Osteoblast (primary cell): ENCODE data around the gene SH2D7. TPM values are rescaled to one million over a fixed set of nuclear protein-coding genes. Genes with fewer than 3 reads are reported as not detected.

ENCODE experiments used
- DNase-seq: peaks from one replicate; pipeline ENCODE4 v3.0.0; 2011; ENCODE audit warnings: low spot score, mixed read lengths; ENCODE audit not compliant: insufficient read length; ENCODE audit errors: missing footprints
- H2AFZ ChIP-seq: 2 replicates; pipeline ENCODE4 v1.6.0; 2011; ENCODE audit warnings: mild to moderate bottlenecking, low read length
- H3K27ac ChIP-seq: 2 replicates; pipeline ENCODE4 v1.5.1; 2011; ENCODE audit warnings: mild to moderate bottlenecking, low read depth, low read length, moderate library complexity
- H3K27me3 ChIP-seq: 2 replicates; pipeline ENCODE4 v1.6.0; 2012; ENCODE audit warnings: mild to moderate bottlenecking, control low read depth, inconsistent platforms, low read length, moderate library complexity; ENCODE audit not compliant: insufficient read depth
- H3K36me3 ChIP-seq: 2 replicates; pipeline ENCODE4 v1.5.1; 2011; ENCODE audit warnings: mild to moderate bottlenecking, low read length, control low read depth, moderate library complexity; ENCODE audit not compliant: insufficient read depth
- H3K4me1 ChIP-seq: 2 replicates; pipeline ENCODE4 v1.5.1; 2011; ENCODE audit warnings: mild to moderate bottlenecking, low read length, control low read depth, moderate library complexity; ENCODE audit not compliant: insufficient read depth
- H3K4me2 ChIP-seq: 2 replicates; pipeline ENCODE4 v1.6.0; 2011; ENCODE audit warnings: mild to moderate bottlenecking, low read length; ENCODE audit not compliant: insufficient read depth
- H3K4me3 ChIP-seq: fragments of 200-600 bp; sonication (generic); 3 replicates; pipeline ENCODE4 v1.5.1; 2012; ENCODE audit warnings: mild to moderate bottlenecking, low read length, inconsistent platforms; ENCODE audit not compliant: insufficient read depth
- H3K79me2 ChIP-seq: 2 replicates; pipeline ENCODE4 v1.6.0; 2012; ENCODE audit warnings: mild to moderate bottlenecking, low read length, control low read depth, inconsistent platforms; ENCODE audit not compliant: insufficient read depth
- H3K9me3 ChIP-seq: 2 replicates; pipeline ENCODE4 v1.5.1; 2011; ENCODE audit warnings: low read depth, low read length, control low read depth
- H4K20me1 ChIP-seq: 2 replicates; pipeline ENCODE4 v1.6.0; 2012; ENCODE audit warnings: mild to moderate bottlenecking, low read length, control low read depth; ENCODE audit not compliant: insufficient read depth
- CTCF ChIP-seq: IDR thresholded peaks from 2 replicates; pipeline ENCODE4 v1.5.1; 2011; ENCODE audit warnings: mild to moderate bottlenecking, low read depth, low read length, moderate library complexity; ENCODE audit errors: extremely low read depth
- total RNA-seq: library from RNA; depleted of rRNA; stranded (reverse); fragments of >200 nt; gene quantifications from 2 replicates; pipeline ENCODE4 v1.2.3, GENCODE V29; 2012

Gene SH2D7
- total RNA-seq, 1 donor = not detected

- Histone ChIP-seq H3K27me3 (peaks cover 12% of the 10 kb centered on the region), H3K27ac (no peak overlapping the region), H3K4me2 (peak overlapping the region; percentile 14), H3K4me3 (no peak overlapping the region), H3K4me1 (peaks cover 11% of the 10 kb centered on the region), H2AFZ (no peak overlapping the region), H3K36me3 (no peaks in the 10 kb centered on the region), H3K9me3 (no peaks in the 10 kb centered on the region), H4K20me1 (no peaks in the 10 kb centered on the region), H3K79me2 (no peaks in the 10 kb centered on the region)
- TF ChIP-seq CTCF = no peak
- peak; percentile 91 for DNase-seq
These were observed 1.1 kb downstream of the SH2D7 start for GRCh38 chr15:78093242-78094020.

GRCh38 chr15:78097667-78098066, 5.3 kb downstream of the SH2D7 start:
- peaks cover 11% of the 10 kb centered on the region for H3K4me1 ChIP-seq
- no peaks in the 10 kb centered on the region for H3K9me3 ChIP-seq
- H3K27me3 ChIP-seq = peaks cover 6% of the 10 kb centered on the region
- no peak overlapping the region for H3K27ac ChIP-seq
- no peaks in the 10 kb centered on the region for H4K20me1 ChIP-seq
- no peak for TF ChIP-seq CTCF
- no peak overlapping the region for H2AFZ ChIP-seq
- no peak for DNase-seq
- no peaks in the 10 kb centered on the region for H3K79me2 ChIP-seq
- no peaks in the 10 kb centered on the region for H3K36me3 ChIP-seq
- no peak overlapping the region for H3K4me2 ChIP-seq
- no peak overlapping the region for H3K4me3 ChIP-seq

GRCh38 chr15:78098131-78098755, 5.9 kb downstream of the SH2D7 start:
- no peak for DNase-seq
- Histone ChIP-seq H3K4me2 (no peak overlapping the region), H3K36me3 (no peaks in the 10 kb centered on the region), H3K4me3 (no peak overlapping the region), H3K27ac (no peak overlapping the region), H2AFZ (no peak overlapping the region), H3K9me3 (no peaks in the 10 kb centered on the region), H3K27me3 (peaks cover 5% of the 10 kb centered on the region), H3K79me2 (no peaks in the 10 kb centered on the region), H4K20me1 (no peaks in the 10 kb centered on the region), H3K4me1 (peaks cover 6% of the 10 kb centered on the region)
- no peak for TF ChIP-seq CTCF

GRCh38 chr15:78100886-78101285, 8.5 kb downstream of the SH2D7 start:
- no peak overlapping the region for H3K27ac ChIP-seq
- no peaks in the 10 kb centered on the region for H4K20me1 ChIP-seq
- H3K4me2 ChIP-seq = no peak overlapping the region
- no peak for DNase-seq
- no peaks in the 10 kb centered on the region for H3K27me3 ChIP-seq
- no peaks in the 10 kb centered on the region for H3K79me2 ChIP-seq
- no peaks in the 10 kb centered on the region for H3K36me3 ChIP-seq
- H3K4me3 ChIP-seq = no peak overlapping the region
- H3K4me1 ChIP-seq = peaks cover 2% of the 10 kb centered on the region
- no peak overlapping the region for H2AFZ ChIP-seq
- no peaks in the 10 kb centered on the region for H3K9me3 ChIP-seq
- no peak for TF ChIP-seq CTCF
